D341Med (cell line): ENCODE measurements around the gene PLCB3.
"Not testable (repeated sequence)": the region's sequence is repeated elsewhere in the genome, so short reads cannot be mapped to it uniquely, and the experiment has no call there.

Source experiments
- DNase-seq: peaks from one replicate; pipeline ENCODE4 v3.0.0; 2012; ENCODE audit warnings: low spot score

The PLCB3 gene

GRCh38 chr11:64237484-64237951, 13.8 kb upstream of the PLCB3 start:
- no peak for DNase-seq

- no peak for DNase-seq
Observed at GRCh38 chr11:64238076-64238475, 13.3 kb upstream of the PLCB3 start.

GRCh38 chr11:64238999-64239398, 12.3 kb upstream of the PLCB3 start:
- DNase-seq = no peak

- no peak for DNase-seq
Observed at GRCh38 chr11:64239662-64240434, 11.5 kb upstream of the PLCB3 start.

GRCh38 chr11:64240435-64241240, 10.7 kb upstream of the PLCB3 start, which contains the start of gene FKBP2:
Gene FKBP2 (plus strand): TSS chr11:64241095. CDS start chr11:64242388, 1,293 bp downstream.
- DNase-seq = peak; percentile 98

GRCh38 chr11:64241241-64241490, 10.2 kb upstream of the PLCB3 start:
- DNase-seq = peak; percentile 94

- DNase-seq = peak; percentile 50
Observed at GRCh38 chr11:64241491-64242374, 9.6 kb upstream of the PLCB3 start.

- no peak for DNase-seq
Observed at GRCh38 chr11:64243236-64243854, 8.0 kb upstream of the PLCB3 start.

GRCh38 chr11:64244107-64244506, 7.2 kb upstream of the PLCB3 start:
- no peak for DNase-seq

GRCh38 chr11:64244966-64245365, 6.4 kb upstream of the PLCB3 start:
- no peak for DNase-seq

- DNase-seq = no peak
Observed at GRCh38 chr11:64245401-64245796, 5.9 kb upstream of the PLCB3 start.

GRCh38 chr11:64245797-64246620, 5.3 kb upstream of the PLCB3 start:
- DNase-seq = no peak

GRCh38 chr11:64246621-64246870, 4.8 kb upstream of the PLCB3 start:
- DNase-seq = not testable (repeated sequence)

- peak; percentile 90 for DNase-seq
Observed at GRCh38 chr11:64246871-64247728, 4.2 kb upstream of the PLCB3 start, which contains the start of gene PPP1R14B. Gene PPP1R14B (minus strand): TSS chr11:64246943. CDS start chr11:64246673, 270 bp downstream.

GRCh38 chr11:64247729-64248531, 3.4 kb upstream of the PLCB3 start:
- DNase-seq = no peak

GRCh38 chr11:64248578-64248977, 2.8 kb upstream of the PLCB3 start:
- DNase-seq = no peak

GRCh38 chr11:64249038-64249437, 2.3 kb upstream of the PLCB3 start:
- no peak for DNase-seq

GRCh38 chr11:64249563-64250414, 1.5 kb upstream of the PLCB3 start:
- no peak for DNase-seq
